H1 (cell line): ENCODE measurements around the gene GID4. TPM values are rescaled to one million over a fixed set of nuclear protein-coding genes. Genes with fewer than 3 reads are reported as not detected.
A peak's percentile ranks its signal among the peaks of the same experiment; 100 is the strongest.

Source experiments
- CTCF ChIA-PET: fragments of 300-600 bp; sonication (Branson Sonifier 250); formaldehyde crosslinking; loops from one replicate; lab custom pipeline; 2021; ENCODE audit not compliant: partially characterized antibody; lab: Charles Lee
- POLR2A ChIA-PET: fragments of 300-600 bp; sonication (Branson Sonifier 250); formaldehyde crosslinking; loops from one replicate; lab custom pipeline; 2021; ENCODE audit warnings: inconsistent platforms; ENCODE audit not compliant: partially characterized antibody; lab: Charles Lee
- DNase-seq, 2 experiments: peaks; one replicate each; pipeline versions ENCODE4 v3.0.0 to v3.0.0-alpha.2; 2010 to 2022; ENCODE audit warnings: low spot score in 2 of 2, low read depth in 1 of 2, mixed read lengths in 1 of 2
- FAIRE-seq: peaks from 2 replicates; lab custom pipeline; 2011; peaks lifted over from hg19 to GRCh38; lab: Jason Lieb, UNC
- H2AFZ ChIP-seq: 2 replicates; pipeline ENCODE4 v1.8.1; 2012; ENCODE audit warnings: low read length, inconsistent platforms
- H2AK5ac ChIP-seq: 2 replicates; pipeline ENCODE4 v1.6.1; 2013; ENCODE audit warnings: low read depth, low read length
- H2BK120ac ChIP-seq: replicated peaks from 2 replicates; pipeline ENCODE3; 2013; ENCODE audit warnings: low read depth, low read length, inconsistent platforms
- H2BK12ac ChIP-seq: 2 replicates; pipeline ENCODE4 v1.6.1; 2013; ENCODE audit warnings: low read depth, low read length
- H2BK15ac ChIP-seq: 2 replicates; pipeline ENCODE4 v1.6.1; 2013; ENCODE audit warnings: low read length
- H2BK20ac ChIP-seq: 2 replicates; pipeline ENCODE4 v1.6.1; 2013; ENCODE audit warnings: low read length
- H2BK5ac ChIP-seq: 2 replicates; pipeline ENCODE4 v1.6.1; 2013; ENCODE audit warnings: low read depth, low read length
- H3K14ac ChIP-seq: 2 replicates; pipeline ENCODE4 v1.6.1; 2013; ENCODE audit warnings: inconsistent platforms; ENCODE audit not compliant: insufficient read length
- H3K18ac ChIP-seq: 2 replicates; pipeline ENCODE4 v1.6.1; 2013; ENCODE audit warnings: low read length; ENCODE audit errors: extremely low read depth
- H3K23ac ChIP-seq: 2 replicates; pipeline ENCODE4 v1.6.1; 2013; ENCODE audit warnings: inconsistent platforms; ENCODE audit not compliant: insufficient read length
- H3K23me2 ChIP-seq: 2 replicates; pipeline ENCODE4 v1.6.1; 2013; ENCODE audit warnings: low read depth, low read length
- H3K27ac ChIP-seq: 2 replicates; pipeline ENCODE4 v1.6.1; 2011; ENCODE audit warnings: low read depth, low read length, inconsistent platforms
- H3K27me3 ChIP-seq, 4 experiments: replicated peaks in 1 of 4; 1 replicate in 1 of 4; 2 replicates in 3 of 4; pipeline versions ENCODE4 v1.6.1 to v1.8.1; 2011 to 2013; ENCODE audit warnings: low read length in 3 of 4, mild to moderate bottlenecking in 3 of 4, inconsistent platforms in 2 of 4, mixed read lengths in 2 of 4, moderate library complexity in 1 of 4; ENCODE audit not compliant: control insufficient read depth in 3 of 4, insufficient read depth in 3 of 4; ENCODE audit errors: extremely low read depth in 1 of 4
- H3K36me3 ChIP-seq, 4 experiments: 2 replicates each; pipeline versions ENCODE4 v1.6.1 to v1.8.1; 2011 to 2013; ENCODE audit warnings: mild to moderate bottlenecking in 4 of 4, low read length in 3 of 4, moderate library complexity in 2 of 4, control low read depth in 1 of 4, inconsistent platforms in 1 of 4; ENCODE audit not compliant: insufficient read depth in 4 of 4, control insufficient read depth in 2 of 4
- H3K4ac ChIP-seq: replicated peaks from 2 replicates; pipeline ENCODE3; 2013; ENCODE audit warnings: low read length, low read depth, mixed read lengths, inconsistent platforms; ENCODE audit not compliant: insufficient read length
- H3K4me1 ChIP-seq, 4 experiments: replicated peaks in 1 of 4; 1 replicate in 1 of 4; 2 replicates in 3 of 4; pipeline versions ENCODE4 v1.6.1 to v1.8.1; 2011 to 2013; ENCODE audit warnings: low read length in 3 of 4, inconsistent platforms in 2 of 4, mixed read lengths in 1 of 4; ENCODE audit not compliant: insufficient read depth in 4 of 4, control insufficient read depth in 3 of 4
- H3K4me2 ChIP-seq, 2 experiments: 2 replicates each; pipeline versions ENCODE4 v1.6.1 to v1.8.1; 2011 to 2013; ENCODE audit warnings: low read depth in 2 of 2, low read length in 2 of 2, control low read depth in 1 of 2, inconsistent platforms in 1 of 2, mild to moderate bottlenecking in 1 of 2; ENCODE audit not compliant: insufficient read depth in 1 of 2
- H3K4me3 ChIP-seq, 4 experiments: fragments of 200-600, 300-600 bp in 1 of 4; sonication (generic), shearing (Covaris generic), sonication (Bioruptor Twin) in 1 of 4; 2 replicates each; pipeline versions ENCODE4 v1.5.1 to v1.8.1; 2011 to 2016; ENCODE audit warnings: low read length in 4 of 4, low read depth in 3 of 4, control low read depth in 2 of 4, inconsistent platforms in 2 of 4, mild to moderate bottlenecking in 2 of 4, mixed read lengths in 1 of 4, moderate library complexity in 1 of 4; ENCODE audit not compliant: insufficient read depth in 2 of 4; ENCODE audit errors: extremely low read depth in 1 of 4
- H3K56ac ChIP-seq: replicated peaks from 2 replicates; pipeline ENCODE3; 2013; ENCODE audit warnings: low read depth, mild to moderate bottlenecking, mixed read lengths, low read length, inconsistent platforms; ENCODE audit not compliant: insufficient read length
- H3K79me1 ChIP-seq: 2 replicates; pipeline ENCODE4 v1.6.1; 2013; ENCODE audit warnings: low read depth, low read length, control low read depth
- H3K79me2 ChIP-seq, 2 experiments: 2 replicates each; pipeline versions ENCODE4 v1.6.1 to v1.8.1; 2012 to 2013; ENCODE audit warnings: low read length in 2 of 2, mild to moderate bottlenecking in 2 of 2, inconsistent platforms in 1 of 2; ENCODE audit not compliant: insufficient read depth in 2 of 2, control insufficient read depth in 1 of 2
- H3K9ac ChIP-seq, 4 experiments: replicated peaks in 1 of 4; 1 replicate in 1 of 4; 2 replicates in 3 of 4; pipeline versions ENCODE4 v1.6.1 to v1.8.1; 2011 to 2013; ENCODE audit warnings: low read depth in 3 of 4, low read length in 3 of 4, control low read depth in 2 of 4, mild to moderate bottlenecking in 2 of 4, moderate library complexity in 2 of 4, inconsistent platforms in 1 of 4; ENCODE audit errors: extremely low read depth in 1 of 4
- H3K9me3 ChIP-seq, 2 experiments: 2 replicates each; pipeline versions ENCODE4 v1.6.1 to v1.8.1; 2012 to 2013; ENCODE audit warnings: mild to moderate bottlenecking in 2 of 2, moderate library complexity in 2 of 2, control low read depth in 1 of 2, inconsistent platforms in 1 of 2, low read depth in 1 of 2, low read length in 1 of 2, mixed read lengths in 1 of 2; ENCODE audit not compliant: insufficient read depth in 2 of 2
- H4K20me1 ChIP-seq, 2 experiments: replicated peaks in 1 of 2; 2 replicates each; pipeline versions ENCODE3 to v1.8.1; 2011 to 2013; ENCODE audit warnings: inconsistent platforms in 2 of 2, low read length in 2 of 2, mild to moderate bottlenecking in 1 of 2; ENCODE audit not compliant: insufficient read depth in 2 of 2, control insufficient read depth in 1 of 2
- H4K5ac ChIP-seq: 2 replicates; pipeline ENCODE4 v1.6.1; 2013; ENCODE audit warnings: low read length, low read depth, mixed read lengths, inconsistent platforms; ENCODE audit not compliant: insufficient read length
- H4K8ac ChIP-seq: 2 replicates; pipeline ENCODE4 v1.8.0; 2013; ENCODE audit warnings: mild to moderate bottlenecking, moderate library complexity, low read length, inconsistent platforms; ENCODE audit not compliant: insufficient read depth; ENCODE audit errors: extremely low read depth
- H4K91ac ChIP-seq: replicated peaks from 2 replicates; pipeline ENCODE3; 2013; ENCODE audit warnings: low read length, mixed read lengths, inconsistent platforms; ENCODE audit not compliant: insufficient read length
- ASH2L ChIP-seq: fragments of 200-600, 300-600 bp; sonication (generic); IDR thresholded peaks from one replicate; pipeline ENCODE4 v1.7.1; 2017; ENCODE audit warnings: low read length
- CHD1 ChIP-seq: IDR thresholded peaks from 2 replicates; pipeline ENCODE4 v1.6.1; 2012; ENCODE audit warnings: low read depth, low read length, improper control_type of control experiment
- HDAC6 ChIP-seq: IDR thresholded peaks from one replicate; pipeline ENCODE4 v1.7.1; 2012; ENCODE audit warnings: low read depth, mild to moderate bottlenecking, inconsistent platforms, low read length, moderate library complexity
- JUN ChIP-seq: IDR thresholded peaks from 2 replicates; pipeline ENCODE4 v1.6.1; 2011; ENCODE audit warnings: low read depth, mild to moderate bottlenecking, improper control_type of control experiment, low read length
- JUND ChIP-seq: IDR thresholded peaks from 2 replicates; pipeline ENCODE4 v1.6.1; 2011; ENCODE audit warnings: mild to moderate bottlenecking, improper control_type of control experiment, low read length
- MAFK ChIP-seq: IDR thresholded peaks from 2 replicates; pipeline ENCODE4 v1.6.1; 2012; ENCODE audit warnings: low read depth, mild to moderate bottlenecking, improper control_type of control experiment, low read length
- POLR2A ChIP-seq, 2 experiments: IDR thresholded peaks; 1 replicate in 1 of 2; 2 replicates in 1 of 2; pipeline ENCODE4 v1.6.1; 2011; ENCODE audit warnings: low read depth in 2 of 2, low read length in 2 of 2, mild to moderate bottlenecking in 2 of 2; ENCODE audit errors: control extremely low read depth in 1 of 2
- RXRA ChIP-seq: IDR thresholded peaks from 2 replicates; pipeline ENCODE4 v1.6.1; 2011; ENCODE audit warnings: low read depth, mild to moderate bottlenecking, low read length, moderate library complexity; ENCODE audit not compliant: insufficient read depth
- ZNF274 ChIP-seq: IDR thresholded peaks from 2 replicates; pipeline ENCODE4 v1.7.0; 2012; ENCODE audit warnings: low read length, borderline replicate concordance; ENCODE audit errors: extremely low read depth
- WGBS, 2 experiments: shearing (Covaris generic) in 1 of 2; methylation state at CpG; one replicate each; pipeline versions ENCODE4 v1.1.6 to v1.1.7; 2013 to 2015; ENCODE audit warnings: low lambda C conversion rate in 2 of 2, mixed read lengths in 2 of 2, inconsistent platforms in 1 of 2, low coverage in 1 of 2, missing lambda C conversion rate in 1 of 2; ENCODE audit not compliant: insufficient replicate concordance in 2 of 2, insufficient coverage in 1 of 2, insufficient read length in 1 of 2; ENCODE audit errors: extremely low coverage in 1 of 2, missing lambda C conversion rate in 1 of 2; 5-methylcytosine and 5-hydroxymethylcytosine counted together
- polyA plus RNA-seq, 7 experiments: library from polyadenylated mRNA; depleted of rRNA in 3 of 7; stranded (reverse) in 5 of 7; unstranded in 2 of 7; fragments of >200 nt in 5 of 7; fragments of 200-250 nt in 2 of 7; gene quantifications; 1 replicate in 5 of 7; 2 replicates in 1 of 7; 4 replicates in 1 of 7; pipeline versions ENCODE4 v1.2.1 to v1.2.3, GENCODE V29; 2011 to 2013; ENCODE audit warnings: missing spikeins in 2 of 7, mixed read lengths in 2 of 7
- total RNA-seq: library from RNA; stranded (reverse); fragmentation: NEBNext Ultra II Directional; extraction: Animal tissue kit (Norgen Biotek cat#: 25700); gene quantifications from 2 replicates; pipeline ENCODE4 v1.2.1, GENCODE V29; 2021

GID4 gene
- total and polyA plus RNA-seq, 2 of the 8 experiments (the other 6 are each of a cell fraction or from before 2014, with no cell fraction given) = 5.6 to 15.0 TPM

DNA sequence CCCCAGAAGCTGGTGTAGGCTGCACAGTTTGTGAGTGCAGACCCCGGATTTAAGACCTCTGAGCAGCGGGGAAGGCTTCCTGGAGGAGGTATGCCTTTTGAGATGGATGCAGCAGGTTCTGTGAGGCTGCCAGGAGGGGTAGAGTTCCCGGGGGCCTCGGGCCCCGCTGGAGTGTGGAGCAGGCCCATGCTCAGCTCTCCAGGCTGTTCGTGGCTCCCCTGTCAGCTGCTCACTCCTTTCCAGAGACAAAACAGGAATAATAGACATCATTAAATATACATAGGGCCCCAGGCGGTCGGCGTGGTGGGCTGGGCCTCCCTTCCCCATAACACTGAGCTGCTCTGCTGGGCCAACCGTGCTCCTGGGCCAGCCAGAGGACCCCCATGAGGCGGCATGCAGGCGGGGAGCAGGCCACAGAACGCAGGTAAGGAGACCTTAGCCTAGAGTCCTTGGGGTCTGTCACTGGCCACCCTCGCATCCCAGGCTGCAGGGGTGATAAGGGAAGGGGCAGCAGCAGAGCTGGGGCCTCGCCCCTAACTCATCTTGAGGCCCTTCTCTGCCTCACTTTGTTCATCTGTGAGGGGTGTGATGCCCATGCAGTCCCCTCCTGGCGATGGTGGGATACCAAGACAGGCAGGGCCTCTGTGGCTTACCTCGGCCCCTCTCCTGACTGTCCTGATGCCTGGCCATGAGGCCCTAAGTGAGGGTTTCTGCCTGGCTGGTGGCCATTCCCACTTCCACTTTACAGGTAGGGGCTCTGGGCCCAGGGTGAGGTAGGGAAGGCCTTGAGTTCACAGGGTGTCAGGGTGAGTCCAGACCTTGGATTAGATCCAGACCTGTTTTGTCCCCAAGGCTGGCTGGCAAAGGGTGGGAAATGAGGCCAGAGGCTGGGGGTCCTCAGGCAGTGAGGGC is 69.4 kb downstream of the GID4 start, which contains the start of gene MYO15A:
TSS of gene MYO15A (plus strand) at position 356 of the 912 bp plus-strand sequence. CDS start 10,045 bp downstream, outside the sequence.
- H3K79me1 ChIP-seq = no peaks in the 10 kb centered on the region

More for the DNA sequence above, 69.4 kb downstream of the GID4 start, which contains the start of gene MYO15A:
- H3K79me2 ChIP-seq = no peaks in the 10 kb centered on the region
- H2AK5ac ChIP-seq = no peak within 1 kb of the TSS
- H4K8ac ChIP-seq = peak within 1 kb of the TSS; percentile 40; the same call in 1 of the 2 replicates
- no peaks in the 10 kb centered on the region for H3K27me3 ChIP-seq
- ChIA-PET POLR2A (interaction anchor here (1.0 to 5.4 kb wide), 9 partner anchors 7 to 35 kb away, joined by 3 to 34 read pairs (median 5); partner anchors contain the start of gene DRG2), CTCF (interaction anchor here (1.2 kb wide), 1 partner anchor 15 kb away, joined by 5 read pairs; no protein-coding TSS in a partner anchor)
- no peaks in the 10 kb centered on the region for H3K23me2 ChIP-seq
- H3K18ac ChIP-seq = no peak within 1 kb of the TSS
- no peak for DNase-seq
- H3K23ac ChIP-seq = no peak within 1 kb of the TSS
- no peak within 1 kb of the TSS for H2AFZ ChIP-seq
- no peak within 1 kb of the TSS for H2BK15ac ChIP-seq
- no peak within 1 kb of the TSS for H2BK12ac ChIP-seq
- H4K5ac ChIP-seq = no peak within 1 kb of the TSS
- H3K9me3 ChIP-seq = no peaks in the 10 kb centered on the region
- no peak for FAIRE-seq
- H3K4me3 ChIP-seq = no peak within 1 kb of the TSS
- no peak within 1 kb of the TSS for H3K56ac ChIP-seq
- 89% methylated on average over 17 of the region's 17 CpGs; no CpG with 5 or more reads in 1 of the 2 experiments for WGBS, 2 experiments
- H4K20me1 ChIP-seq = peaks cover 3 to 9% of the 10 kb centered on the region in 2 experiments
- H2BK5ac ChIP-seq = peak within 1 kb of the TSS; percentile 63; the same call in 1 of the 2 replicates
- peaks cover 0 to 12% (median 5%) of the 10 kb centered on the region in 4 experiments; a peak in 3 of 8 replicates for H3K36me3 ChIP-seq
- no peak within 1 kb of the TSS for H3K9ac ChIP-seq
- H3K27ac ChIP-seq = no peak within 1 kb of the TSS
- H3K4ac ChIP-seq = no peak within 1 kb of the TSS
- peaks cover 0 to 7% (median 3%) of the 10 kb centered on the region in 4 experiments; a peak in 3 of 7 replicates for H3K4me1 ChIP-seq
- H2BK120ac ChIP-seq = no peak within 1 kb of the TSS
- no peak within 1 kb of the TSS for H4K91ac ChIP-seq
- TF ChIP-seq HDAC6 = no peak
- TF ChIP-seq RXRA = no peak
- no peak for TF ChIP-seq CHD1
- TF ChIP-seq MAFK = no peak
- TF ChIP-seq ZNF274 = no peak
- TF ChIP-seq ASH2L = no peak
- no peak for TF ChIP-seq JUN
- no peak for TF ChIP-seq JUND
- TF ChIP-seq POLR2A (IDR thresholded peaks at IDR 0.05; ENCODE audit: control extremely low read depth in 1 of 2, low read depth in 2 of 2, low read length in 2 of 2) = no peak; a peak in 1 of 3 replicates
- H2BK20ac ChIP-seq = no peak within 1 kb of the TSS
- H3K4me2 ChIP-seq = no peak within 1 kb of the TSS
- no peak within 1 kb of the TSS for H3K14ac ChIP-seq
